Esophagus (tissue), 2 donors: ENCODE results near the gene BAHD1. TPM values are rescaled to one million over a fixed set of nuclear protein-coding genes. Genes with fewer than 3 reads are reported as not detected.

ENCODE experiments used
- H3K27ac ChIP-seq, 2 donors: one replicate each; pipeline ENCODE4 v1.5.1; 2013; ENCODE audit warnings: low read depth in 2 of 2, mild to moderate bottlenecking in 2 of 2, inconsistent platforms in 1 of 2, low read length in 1 of 2, moderate library complexity in 1 of 2
- H3K27me3 ChIP-seq, 2 donors: one replicate each; pipeline ENCODE4 v1.6.1; 2013; ENCODE audit warnings: low read length in 2 of 2, control low read depth in 1 of 2, mild to moderate bottlenecking in 1 of 2; ENCODE audit not compliant: insufficient read depth in 2 of 2, control insufficient read depth in 1 of 2
- H3K36me3 ChIP-seq, 2 donors: one replicate each; pipeline ENCODE4 v1.6.1; 2013; ENCODE audit warnings: low read length in 1 of 2; ENCODE audit not compliant: control insufficient read depth in 2 of 2, insufficient read depth in 2 of 2
- H3K4me1 ChIP-seq, 2 donors: one replicate each; pipeline ENCODE4 v1.6.1; 2013; ENCODE audit warnings: low read length in 1 of 2; ENCODE audit not compliant: control insufficient read depth in 2 of 2, insufficient read depth in 2 of 2
- H3K4me3 ChIP-seq, 2 donors: one replicate each; pipeline ENCODE4 v1.5.1; 2013; ENCODE audit warnings: low read length in 2 of 2, mild to moderate bottlenecking in 2 of 2, low read depth in 1 of 2, moderate library complexity in 1 of 2
- H3K9me3 ChIP-seq, 2 donors: one replicate each; pipeline ENCODE4 v1.6.1; 2013; ENCODE audit warnings: mild to moderate bottlenecking in 2 of 2, low read depth in 1 of 2, low read length in 1 of 2, moderate library complexity in 1 of 2; ENCODE audit not compliant: control insufficient read depth in 2 of 2, insufficient read depth in 1 of 2
- WGBS, 2 donors: extraction: QIAGEN DNeasy Blood & Tissue Kit; methylation state at CpG; one replicate each; pipeline ENCODE4 v1.1.7; 2013; 5-methylcytosine and 5-hydroxymethylcytosine counted together
- polyA plus RNA-seq, 2 donors: library from polyadenylated mRNA; stranded (reverse); fragments of 200-250 nt; gene quantifications; one replicate each; pipeline ENCODE4 v1.2.3, GENCODE V29; 2013
- donor health status: healthy with polysubstance abuse.
- donor health status: Bipolar disorder and iron deficiency.

The BAHD1 gene
- 1 to 10 TPM; 6.7 to 8.1 TPM for polyA plus RNA-seq

DNA sequence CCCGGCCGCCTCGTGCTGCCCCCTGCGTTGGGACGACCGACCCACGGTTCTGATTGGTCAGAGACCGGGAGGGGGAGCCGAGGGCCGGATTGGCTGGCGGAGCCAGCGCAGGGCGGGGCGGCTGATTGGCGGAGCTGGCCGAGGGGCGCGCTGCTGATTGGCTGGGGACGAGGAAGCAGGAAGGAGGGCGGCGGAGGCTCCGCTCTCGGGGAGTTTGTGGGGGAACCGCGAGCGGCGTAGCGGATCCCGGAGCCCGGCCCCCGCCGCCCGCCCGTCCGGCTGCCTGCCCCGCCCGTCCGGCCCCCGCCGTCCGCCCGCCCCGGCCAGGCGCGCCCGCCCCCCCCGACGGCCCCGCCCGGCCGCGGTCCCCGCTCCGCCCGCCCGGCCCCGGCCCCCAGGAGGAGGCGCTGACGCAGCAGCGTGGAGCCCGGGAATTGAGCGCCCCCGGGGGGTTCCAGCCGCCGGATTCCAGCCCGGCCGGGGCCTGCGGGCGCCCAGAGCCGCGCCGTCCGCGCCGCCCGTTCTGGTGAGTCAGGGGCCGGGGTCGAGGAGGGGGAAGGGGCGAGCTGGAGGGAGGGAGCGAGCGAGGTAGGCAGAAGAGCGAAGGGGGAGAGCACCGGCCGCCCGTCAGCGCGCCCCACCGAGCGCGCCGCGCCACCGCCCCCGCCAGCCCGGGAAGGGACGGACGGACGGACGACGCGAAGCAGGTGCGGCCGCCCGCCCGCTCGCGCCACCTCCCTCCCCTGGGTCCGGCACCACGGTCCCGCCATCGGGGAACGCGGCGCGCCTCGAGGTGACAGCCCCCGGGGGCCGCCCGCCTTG is at the start of gene BAHD1:
Gene BAHD1 (plus strand): TSS at position 211 of the 822 bp plus-strand sequence. CDS start 17,512 bp downstream, outside the sequence.
- WGBS, 2 donors, result 1% methylated on average over 38 to 119 of the region's 119 CpGs
- peak within 1 kb of the TSS; percentile 38 to 52 for H3K27ac ChIP-seq

DNA sequence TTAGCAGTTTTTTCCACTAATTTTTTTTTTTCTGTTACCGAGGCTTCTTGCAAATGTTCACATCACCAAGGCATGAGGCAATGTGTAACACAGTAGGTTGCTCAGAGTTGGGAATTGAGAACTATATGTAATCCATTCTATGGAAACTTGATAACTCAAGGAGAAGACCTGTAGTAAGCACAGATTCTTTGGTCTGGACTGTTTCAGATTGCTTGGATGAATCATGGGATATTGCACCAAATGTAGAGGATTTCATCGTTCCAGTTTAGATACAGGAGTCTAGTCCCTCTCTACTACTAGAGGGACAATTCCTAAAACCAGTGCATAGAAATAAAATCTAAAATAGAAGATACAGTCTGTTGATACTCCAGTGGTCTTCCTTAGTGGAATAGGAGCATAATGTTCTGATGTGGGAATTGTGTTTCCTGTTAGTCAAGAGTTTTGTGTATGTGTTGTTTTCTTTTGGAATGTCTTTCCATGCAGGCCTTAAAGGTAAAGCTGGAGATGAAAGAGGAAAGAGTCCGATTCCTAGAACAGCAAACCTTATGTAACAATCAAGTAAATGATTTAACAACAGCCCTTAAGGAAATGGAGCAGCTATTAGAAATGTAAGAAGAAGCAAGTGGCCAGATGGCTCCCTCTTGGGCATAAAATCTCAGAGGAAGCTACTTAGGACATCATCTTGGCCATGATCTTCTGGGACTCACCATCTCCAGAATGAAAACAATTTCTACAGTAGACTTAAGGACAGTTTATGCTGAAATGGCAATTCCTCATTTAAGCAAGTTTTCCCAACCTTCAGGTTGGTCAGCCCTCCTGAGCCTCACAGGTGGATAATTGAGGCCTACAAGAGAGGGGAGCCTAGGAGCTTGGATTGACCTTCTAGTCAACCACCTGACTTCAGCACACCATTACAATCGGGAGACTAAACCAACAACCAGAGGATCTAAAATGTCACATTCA is 47.5 kb upstream of the BAHD1 start:
- 92 to 96% methylated on average over 4 of the region's 4 CpGs for whole genome bisulfite sequencing, 2 donors
- H3K36me3 ChIP-seq, result peaks cover 0 to 8% of the 10 kb centered on the region in 2 donors
- no peak overlapping the region for H3K27ac ChIP-seq

More for the DNA sequence above, at the start of gene BAHD1:
- H3K36me3 ChIP-seq, result peaks cover 0 to under 1% of the 10 kb centered on the region in 2 donors
- H3K4me1 ChIP-seq, result peaks cover 0 to 13% of the 10 kb centered on the region in 2 donors
- no peaks in the 10 kb centered on the region for H3K9me3 ChIP-seq
- peaks cover 4 to 8% of the 10 kb centered on the region in 2 donors for H3K27me3 ChIP-seq
- H3K4me3 ChIP-seq, result peak within 1 kb of the TSS; percentile 68 to 78

DNA sequence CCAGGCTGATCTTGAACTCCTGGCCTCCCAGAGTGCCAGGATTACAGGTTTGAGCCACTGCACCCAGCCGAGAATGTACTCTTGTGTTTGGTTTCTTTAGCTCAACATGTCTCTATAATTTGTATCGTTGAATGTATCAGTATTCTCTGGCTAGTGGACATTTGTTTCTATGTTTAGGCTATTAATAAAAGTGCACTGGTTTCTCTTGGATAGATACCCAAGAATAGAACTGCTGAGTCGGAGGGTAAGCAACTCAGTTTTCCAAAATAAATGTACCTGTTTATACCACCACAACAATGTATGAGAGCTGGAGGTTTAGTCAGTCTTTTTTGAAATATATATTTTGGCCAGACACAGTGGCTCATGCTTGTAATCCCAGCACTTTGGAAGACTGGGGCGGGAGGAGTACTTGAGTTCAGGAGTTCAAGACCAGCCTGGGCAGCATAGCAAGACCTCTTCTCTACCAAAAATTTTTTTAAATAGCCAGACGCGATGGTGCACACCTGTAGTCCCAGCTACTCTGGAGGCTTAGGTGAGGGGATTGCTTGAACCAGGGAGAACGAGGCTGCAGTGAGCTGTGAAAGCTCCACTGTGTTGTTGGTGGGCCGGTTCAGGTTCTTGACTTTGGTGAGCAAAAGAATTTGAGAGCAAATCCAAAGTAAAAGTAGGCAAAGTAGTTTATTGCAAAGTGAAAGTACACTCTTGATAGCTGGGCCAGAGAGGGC is 42.9 kb upstream of the BAHD1 start:
- Histone ChIP-seq H3K9me3 (no peaks in the 10 kb centered on the region), H3K4me1 (no peaks in the 10 kb centered on the region), H3K27ac (no peak overlapping the region), H3K27me3 (no peaks in the 10 kb centered on the region), H3K36me3 (peaks cover 0 to 2% of the 10 kb centered on the region in 2 donors), H3K4me3 (no peak overlapping the region)
- 87 to 89% methylated on average over 8 of the region's 8 CpGs for WGBS, 2 donors

More for the DNA sequence above, 47.5 kb upstream of the BAHD1 start:
- H3K9me3 ChIP-seq, result no peaks in the 10 kb centered on the region
- no peaks in the 10 kb centered on the region for H3K4me1 ChIP-seq
- no peaks in the 10 kb centered on the region for H3K27me3 ChIP-seq
- H3K4me3 ChIP-seq, result no peak overlapping the region

DNA sequence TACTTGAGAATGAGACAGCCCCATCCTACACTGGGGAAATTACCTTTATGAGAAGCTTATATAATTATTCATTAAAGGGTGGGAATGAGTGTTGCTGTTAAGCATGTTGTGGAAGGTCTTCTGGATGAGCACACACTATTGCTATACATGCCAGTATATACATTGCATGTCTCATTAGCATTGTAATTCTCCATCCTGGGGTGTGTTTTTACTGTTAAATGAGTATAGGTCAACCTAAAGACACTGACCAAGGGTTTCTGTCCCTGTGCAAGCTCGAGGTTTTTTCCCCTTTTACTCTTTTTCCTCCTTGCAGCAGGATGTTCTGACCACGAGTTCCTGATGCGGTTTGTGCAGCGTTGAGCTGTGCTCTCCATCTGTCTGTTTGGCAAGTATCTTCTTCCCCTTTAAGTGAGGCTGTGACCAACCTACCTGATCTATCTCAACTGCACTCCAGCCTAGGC is 42.3 kb upstream of the BAHD1 start:
- Histone ChIP-seq H3K36me3 (peaks cover 0 to 2% of the 10 kb centered on the region in 2 donors), H3K9me3 (no peaks in the 10 kb centered on the region), H3K27me3 (no peaks in the 10 kb centered on the region), H3K27ac (no peak overlapping the region), H3K4me1 (no peaks in the 10 kb centered on the region), H3K4me3 (no peak overlapping the region)
- 57 to 66% methylated on average over 4 of the region's 4 CpGs for WGBS, 2 donors

DNA sequence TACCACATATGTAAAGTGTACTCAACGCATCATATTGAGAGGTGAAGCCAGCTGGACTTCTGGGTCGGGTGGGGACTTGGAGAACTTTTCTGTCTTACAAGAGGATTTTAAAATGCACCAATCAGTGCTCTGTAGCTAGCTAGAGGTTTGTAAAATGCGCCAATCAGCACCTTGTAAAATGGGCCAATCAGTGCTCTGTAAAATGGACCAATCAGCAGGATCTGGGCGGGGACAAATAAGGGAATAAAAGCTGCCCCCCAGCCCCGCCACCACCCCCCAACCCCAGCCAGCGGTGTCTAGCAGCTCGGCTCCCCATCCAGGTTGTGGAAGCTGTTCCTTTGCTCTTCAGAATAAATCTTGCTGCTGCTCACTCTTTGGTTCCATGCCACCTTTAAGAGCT is 41.4 kb upstream of the BAHD1 start:
- H3K4me1 ChIP-seq, result no peaks in the 10 kb centered on the region
- 80 to 83% methylated on average over 7 of the region's 7 CpGs for WGBS, 2 donors
- H3K9me3 ChIP-seq, result no peaks in the 10 kb centered on the region
- H3K4me3 ChIP-seq, result no peak overlapping the region
- H3K27me3 ChIP-seq, result no peaks in the 10 kb centered on the region
- no peak overlapping the region for H3K27ac ChIP-seq
- no peaks in the 10 kb centered on the region for H3K36me3 ChIP-seq

DNA sequence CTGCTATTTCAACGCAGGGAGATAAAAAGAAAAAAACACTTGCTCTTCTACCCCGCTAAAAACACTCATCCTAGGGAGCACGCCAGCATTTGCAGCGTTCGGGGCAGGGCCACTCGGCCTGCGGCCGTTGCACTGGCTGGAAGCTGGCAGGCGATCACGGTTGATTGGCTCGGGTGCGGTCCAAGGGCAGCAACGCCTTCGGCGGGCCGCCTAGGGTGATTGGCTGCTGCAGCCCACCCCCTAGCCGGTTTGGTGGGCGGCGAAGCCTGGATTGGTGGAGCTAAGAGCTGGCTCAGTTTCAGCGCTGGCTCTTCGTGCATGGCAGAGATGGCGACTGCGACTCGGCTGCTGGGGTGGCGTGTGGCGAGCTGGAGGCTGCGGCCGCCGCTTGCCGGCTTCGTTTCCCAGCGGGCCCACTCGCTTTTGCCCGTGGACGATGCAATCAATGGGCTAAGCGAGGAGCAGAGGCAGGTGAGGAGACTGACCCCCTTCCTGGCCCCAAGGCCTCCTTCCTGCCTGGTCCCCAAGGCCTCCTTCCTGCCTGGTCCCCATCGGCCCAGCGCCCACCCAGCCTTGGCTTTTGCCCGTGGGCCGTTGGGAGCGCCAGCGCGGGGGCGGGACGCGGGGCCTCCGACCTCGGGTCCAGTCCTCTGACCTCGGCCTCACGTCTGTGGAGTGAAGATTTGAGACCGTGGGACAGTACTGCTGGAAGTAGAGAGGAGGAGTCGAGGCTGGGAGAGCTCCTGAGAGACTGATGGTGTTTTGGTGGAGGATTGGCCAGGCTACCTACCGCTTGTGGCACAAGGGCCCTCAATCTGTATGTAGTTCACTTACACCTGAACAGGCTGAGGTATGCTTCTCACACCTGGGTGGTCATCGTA is 35.0 kb upstream of the BAHD1 start, which contains the start of gene IVD:
Gene IVD (plus strand): TSS at position 295 of the 881 bp plus-strand sequence. CDS start 33 bp downstream, at position 328.
- H3K27me3 ChIP-seq, result no peaks in the 10 kb centered on the region
- H3K4me1 ChIP-seq, result no peaks in the 10 kb centered on the region
- WGBS, 2 donors, result 1 to 3% methylated on average over 53 to 54 of the region's 54 CpGs
- no peaks in the 10 kb centered on the region for H3K9me3 ChIP-seq
- peak within 1 kb of the TSS; percentile 49 to 77 for H3K4me3 ChIP-seq
- H3K36me3 ChIP-seq, result peaks cover 3 to 4% of the 10 kb centered on the region in 2 donors
- peak within 1 kb of the TSS; percentile 26 to 50 for H3K27ac ChIP-seq

DNA sequence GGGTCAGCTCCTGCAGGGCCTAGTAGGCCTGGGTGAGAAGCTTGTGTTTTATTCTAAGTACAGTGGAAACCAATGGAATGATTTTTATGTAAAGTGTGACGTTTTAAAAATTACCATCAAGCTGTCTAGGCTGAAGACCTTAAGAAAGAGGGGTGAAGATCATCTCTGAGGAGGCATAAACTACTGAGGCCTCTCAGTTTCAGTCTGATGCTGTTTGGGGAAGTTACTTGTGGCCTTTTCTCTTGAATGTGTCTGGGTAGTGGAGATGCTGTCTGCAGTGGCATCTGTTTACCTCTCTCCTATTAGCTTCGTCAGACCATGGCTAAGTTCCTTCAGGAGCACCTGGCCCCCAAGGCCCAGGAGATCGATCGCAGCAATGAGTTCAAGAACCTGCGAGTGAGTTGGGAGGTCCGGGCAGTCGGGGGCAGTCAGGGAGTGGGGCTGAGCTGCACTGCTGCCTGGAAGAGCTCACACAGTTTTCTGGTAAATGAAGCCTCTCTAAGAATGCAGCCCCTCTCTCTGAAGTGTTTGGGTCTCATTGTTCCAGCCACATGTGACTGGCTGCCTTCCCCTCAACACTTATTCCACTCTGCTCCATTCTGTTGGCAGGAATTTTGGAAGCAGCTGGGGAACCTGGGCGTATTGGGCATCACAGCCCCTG is 33.3 kb upstream of the BAHD1 start:
- Histone ChIP-seq H3K4me1 (no peaks in the 10 kb centered on the region), H3K27ac (no peak overlapping the region), H3K27me3 (no peaks in the 10 kb centered on the region), H3K4me3 (no peak overlapping the region), H3K36me3 (peaks cover 7 to 12% of the 10 kb centered on the region in 2 donors), H3K9me3 (no peaks in the 10 kb centered on the region)
- WGBS, 2 donors, result 79 to 82% methylated on average over 8 of the region's 8 CpGs

DNA sequence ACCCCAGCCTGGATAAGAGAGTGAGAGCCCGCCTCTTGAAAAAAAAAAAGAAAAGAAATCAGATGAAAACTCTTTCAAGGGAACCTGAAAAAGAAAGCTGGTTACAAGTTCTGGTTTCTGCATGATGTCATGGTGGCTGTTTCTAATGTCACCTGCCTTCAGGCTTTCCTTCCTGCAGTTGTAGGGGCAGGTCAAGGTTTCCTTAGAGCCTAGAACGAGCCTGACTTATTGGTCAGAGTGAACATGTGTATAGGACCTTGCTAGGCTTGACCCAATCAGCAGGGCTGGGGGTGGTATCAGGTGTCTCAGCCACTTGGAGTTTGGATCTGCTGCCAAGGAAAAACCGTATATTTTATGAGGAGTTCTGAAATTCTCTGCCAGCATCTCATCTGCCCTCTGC is 31.4 kb upstream of the BAHD1 start:
- H3K4me1 ChIP-seq, result no peaks in the 10 kb centered on the region
- H3K9me3 ChIP-seq, result no peaks in the 10 kb centered on the region
- peaks cover 8 to 18% of the 10 kb centered on the region in 2 donors for H3K36me3 ChIP-seq
- no peak overlapping the region for H3K27ac ChIP-seq
- 72 to 73% methylated on average over 3 of the region's 3 CpGs for WGBS, 2 donors
- no peaks in the 10 kb centered on the region for H3K27me3 ChIP-seq
- H3K4me3 ChIP-seq, result no peak overlapping the region
